Cardiac muscle cell (in vitro differentiated cells and primary cell): Measurements from ENCODE around the gene PHYH. TPM values are rescaled to one million over a fixed set of nuclear protein-coding genes. Genes with fewer than 3 reads are reported as not detected.
"Not testable (repeated sequence)": the region's sequence is repeated elsewhere in the genome, so short reads cannot be mapped to it uniquely, and the experiment has no call there.

Source experiments
- DNase-seq, 2 donors: peaks; one replicate each; pipeline versions ENCODE4 v3.0.0 to v3.0.0-alpha.2; 2010 to 2017; ENCODE audit warnings: low read depth in 1 of 2, low spot score in 1 of 2
- H3K27ac ChIP-seq: fragments of 200-600 bp; sonication (generic); 2 replicates; pipeline ENCODE4 v1.5.1; 2016
- H3K27me3 ChIP-seq: fragments of 200-600 bp; sonication (generic); 2 replicates; pipeline ENCODE4 v1.6.0; 2016; ENCODE audit warnings: control low read depth
- H3K36me3 ChIP-seq: fragments of 200-600 bp; sonication (generic); 2 replicates; pipeline ENCODE4 v1.5.1; 2016; ENCODE audit warnings: control low read depth
- H3K4me1 ChIP-seq: fragments of 200-600 bp; sonication (generic); 2 replicates; pipeline ENCODE4 v1.8.1; 2017; ENCODE audit warnings: low read depth, mild to moderate bottlenecking, mixed run types
- H3K4me3 ChIP-seq: fragments of 200-600 bp; sonication (generic); 2 replicates; pipeline ENCODE4 v1.5.1; 2016; ENCODE audit warnings: mild to moderate bottlenecking
- H3K9me3 ChIP-seq: fragments of 200-600 bp; sonication (generic); 2 replicates; pipeline ENCODE4 v1.5.1; 2017; ENCODE audit warnings: low read depth, mild to moderate bottlenecking, control low read depth
- CTCF ChIP-seq: IDR thresholded peaks from 2 replicates; pipeline ENCODE4 v1.5.1; 2012; ENCODE audit warnings: low read depth, mild to moderate bottlenecking, low read length
- polyA plus RNA-seq: library from polyadenylated mRNA; unstranded; fragments of >200 nt; fragmentation: Nextera tagmentation; extraction: Ambion mirVana; gene quantifications from 2 replicates; pipeline ENCODE4 v1.2.1, GENCODE V29; 2016
- total RNA-seq: library from RNA; depleted of rRNA; stranded (reverse); fragments of >200 nt; gene quantifications from 2 replicates; pipeline ENCODE4 v1.2.3, GENCODE V29; 2016

PHYH gene
- total and polyA plus RNA-seq, 2 experiments from 2014 or later = 26.4 to 40.9 TPM

GRCh38 chr10:13296476-13296875 is 3.4 kb downstream of the PHYH start:
- H3K4me1 ChIP-seq = no peaks in the 10 kb centered on the region
- no peak overlapping the region for H3K4me3 ChIP-seq
- no peak for DNase-seq
- H3K9me3 ChIP-seq = no peaks in the 10 kb centered on the region
- TF ChIP-seq CTCF = no peak
- no peaks in the 10 kb centered on the region for H3K27me3 ChIP-seq
- no peak overlapping the region for H3K27ac ChIP-seq
- H3K36me3 ChIP-seq = no peaks in the 10 kb centered on the region

- no peak for TF ChIP-seq CTCF
- no peak for DNase-seq
- Histone ChIP-seq H3K4me1 (no peaks in the 10 kb centered on the region), H3K27ac (no peak overlapping the region), H3K4me3 (no peak overlapping the region), H3K36me3 (no peaks in the 10 kb centered on the region), H3K27me3 (no peaks in the 10 kb centered on the region), H3K9me3 (no peaks in the 10 kb centered on the region)
Measured at GRCh38 chr10:13294784-13295183, 5.1 kb downstream of the PHYH start.

GRCh38 chr10:13291821-13292773 is 7.8 kb downstream of the PHYH start:
- no peak for TF ChIP-seq CTCF

GRCh38 chr10:13291061-13291460 is 8.8 kb downstream of the PHYH start:
- no peaks in the 10 kb centered on the region for H3K36me3 ChIP-seq
- no peaks in the 10 kb centered on the region for H3K27me3 ChIP-seq
- no peak for TF ChIP-seq CTCF
- H3K27ac ChIP-seq = no peak overlapping the region
- H3K9me3 ChIP-seq = no peaks in the 10 kb centered on the region
- H3K4me3 ChIP-seq = no peak overlapping the region
- no peak for DNase-seq
- H3K4me1 ChIP-seq = no peaks in the 10 kb centered on the region

More at GRCh38 chr10:13291821-13292773, 7.8 kb downstream of the PHYH start:
- Histone ChIP-seq H3K36me3 (no peaks in the 10 kb centered on the region), H3K9me3 (no peaks in the 10 kb centered on the region), H3K4me1 (no peaks in the 10 kb centered on the region), H3K27me3 (no peaks in the 10 kb centered on the region), H3K27ac (no peak overlapping the region), H3K4me3 (no peak overlapping the region)
- DNase-seq = no peak

GRCh38 chr10:13284050-13284449 is 15.8 kb downstream of the PHYH start:
- H3K4me1 ChIP-seq = no peaks in the 10 kb centered on the region
- no peak overlapping the region for H3K27ac ChIP-seq
- peaks cover 5% of the 10 kb centered on the region for H3K36me3 ChIP-seq
- no peak for DNase-seq
- H3K27me3 ChIP-seq = no peaks in the 10 kb centered on the region
- H3K9me3 ChIP-seq = no peaks in the 10 kb centered on the region
- no peak overlapping the region for H3K4me3 ChIP-seq
- TF ChIP-seq CTCF = no peak

- not testable (repeated sequence) for H3K36me3 ChIP-seq, H3K4me3 ChIP-seq, H3K4me1 ChIP-seq, H3K9me3 ChIP-seq, H3K27ac ChIP-seq, DNase-seq, H3K27me3 ChIP-seq
Measured at GRCh38 chr10:13282348-13282747, 17.5 kb downstream of the PHYH start.
